Measurements from ENCODE around the gene TMEM9. TPM values are rescaled to one million over a fixed set of nuclear protein-coding genes. Genes with fewer than 3 reads are reported as not detected.

TMEM9 gene
- total RNA-seq, 4 donors from 2014 or later = 51.7 to 61.5 (median 56.7) TPM

- no peak overlapping the region for H3K27ac ChIP-seq
- H3K4me1 ChIP-seq = no peaks in the 10 kb centered on the region
- H3K4me3 ChIP-seq = no peak overlapping the region
- TF ChIP-seq EP300 (IDR thresholded peaks at IDR 0.05) (no peak), POLR2AphosphoS5 (IDR thresholded peaks at IDR 0.05) (no peak), POLR2A (IDR thresholded peaks at IDR 0.05) (no peak)
- TF ChIP-seq, protein P1, sequence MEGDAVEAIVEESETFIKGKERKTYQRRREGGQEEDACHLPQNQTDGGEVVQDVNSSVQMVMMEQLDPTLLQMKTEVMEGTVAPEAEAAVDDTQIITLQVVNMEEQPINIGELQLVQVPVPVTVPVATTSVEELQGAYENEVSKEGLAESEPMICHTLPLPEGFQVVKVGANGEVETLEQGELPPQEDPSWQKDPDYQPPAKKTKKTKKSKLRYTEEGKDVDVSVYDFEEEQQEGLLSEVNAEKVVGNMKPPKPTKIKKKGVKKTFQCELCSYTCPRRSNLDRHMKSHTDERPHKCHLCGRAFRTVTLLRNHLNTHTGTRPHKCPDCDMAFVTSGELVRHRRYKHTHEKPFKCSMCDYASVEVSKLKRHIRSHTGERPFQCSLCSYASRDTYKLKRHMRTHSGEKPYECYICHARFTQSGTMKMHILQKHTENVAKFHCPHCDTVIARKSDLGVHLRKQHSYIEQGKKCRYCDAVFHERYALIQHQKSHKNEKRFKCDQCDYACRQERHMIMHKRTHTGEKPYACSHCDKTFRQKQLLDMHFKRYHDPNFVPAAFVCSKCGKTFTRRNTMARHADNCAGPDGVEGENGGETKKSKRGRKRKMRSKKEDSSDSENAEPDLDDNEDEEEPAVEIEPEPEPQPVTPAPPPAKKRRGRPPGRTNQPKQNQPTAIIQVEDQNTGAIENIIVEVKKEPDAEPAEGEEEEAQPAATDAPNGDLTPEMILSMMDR (IDR thresholded peaks at IDR 0.05) = no peak
- H3K9me3 ChIP-seq = no peaks in the 10 kb centered on the region
- no peaks in the 10 kb centered on the region for H3K36me3 ChIP-seq
- no peak for ATAC-seq
- no peaks in the 10 kb centered on the region for H3K27me3 ChIP-seq
- 80 to 100% methylated on average over 1 of the region's 1 CpG for WGBS, 2 donors (ENCODE audit: low coverage in 1 of 2)
Observed at GRCh38 chr1:201181323-201181722, 27.0 kb upstream of the TMEM9 start.

DNA sequence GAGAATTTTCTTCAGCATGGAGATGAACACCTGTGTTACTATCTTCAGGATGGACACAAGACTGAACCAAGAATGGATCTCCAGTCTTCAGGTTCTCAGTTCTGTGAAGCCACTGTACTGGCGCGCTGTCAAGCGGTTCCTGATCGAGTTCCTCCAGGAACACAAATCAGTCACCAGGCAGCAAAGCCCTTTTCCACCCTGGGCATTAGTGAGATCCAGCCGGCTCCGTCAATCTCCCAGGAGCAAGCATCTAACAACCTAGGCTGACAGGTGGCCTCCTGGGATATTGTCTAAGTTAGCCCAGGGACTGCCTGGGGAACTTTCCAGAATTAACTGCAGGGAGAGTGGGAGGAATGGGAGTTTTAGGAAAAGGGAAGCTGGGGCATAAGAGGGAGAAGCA is 26.6 kb upstream of the TMEM9 start:
- Histone ChIP-seq H3K27me3 (no peaks in the 10 kb centered on the region), H3K27ac (no peak overlapping the region), H3K4me3 (no peak overlapping the region), H3K4me1 (no peaks in the 10 kb centered on the region), H3K36me3 (no peaks in the 10 kb centered on the region), H3K9me3 (no peaks in the 10 kb centered on the region)
- TF ChIP-seq, protein P1 (IDR thresholded peaks at IDR 0.05) = no peak
- TF ChIP-seq POLR2A (IDR thresholded peaks at IDR 0.05) (no peak), EP300 (IDR thresholded peaks at IDR 0.05) (no peak), POLR2AphosphoS5 (IDR thresholded peaks at IDR 0.05) (no peak)
- WGBS, 2 donors (ENCODE audit: low coverage in 1 of 2) = 60% methylated on average over 1 of the region's 6 CpGs; no CpG with 5 or more reads in 1 of the 2 donors
- ATAC-seq = no peak

DNA sequence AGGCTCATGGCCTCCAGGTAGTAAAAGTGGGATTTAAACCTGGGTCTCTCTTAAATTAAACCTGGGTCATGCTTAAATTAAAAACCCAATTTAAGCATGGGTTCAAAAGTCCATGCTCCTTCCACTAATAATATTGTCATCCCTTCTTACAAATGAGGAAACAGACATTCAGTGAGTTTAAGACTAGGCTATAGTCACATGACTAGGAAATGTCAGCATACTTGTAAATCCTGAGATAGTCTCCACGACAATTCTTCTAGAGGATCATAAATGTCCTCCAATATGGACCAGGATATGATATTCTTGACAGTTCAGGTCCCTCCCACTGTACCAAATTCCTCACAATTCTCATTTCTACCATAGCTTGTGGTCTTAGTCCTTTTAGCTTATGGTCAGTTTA is 25.9 kb upstream of the TMEM9 start:
- TF ChIP-seq EP300 (IDR thresholded peaks at IDR 0.05) (no peak), POLR2A (IDR thresholded peaks at IDR 0.05) (no peak), POLR2AphosphoS5 (IDR thresholded peaks at IDR 0.05) (no peak)
- TF ChIP-seq, protein P1 (IDR thresholded peaks at IDR 0.05) = no peak
- Histone ChIP-seq H3K27me3 (no peaks in the 10 kb centered on the region), H3K27ac (no peak overlapping the region), H3K36me3 (no peaks in the 10 kb centered on the region), H3K9me3 (no peaks in the 10 kb centered on the region), H3K4me1 (no peaks in the 10 kb centered on the region), H3K4me3 (no peak overlapping the region)
- ATAC-seq = no peak
- WGBS, 2 donors (ENCODE audit: low coverage in 1 of 2) = 60 to 67% methylated on average over 1 of the region's 1 CpG

DNA sequence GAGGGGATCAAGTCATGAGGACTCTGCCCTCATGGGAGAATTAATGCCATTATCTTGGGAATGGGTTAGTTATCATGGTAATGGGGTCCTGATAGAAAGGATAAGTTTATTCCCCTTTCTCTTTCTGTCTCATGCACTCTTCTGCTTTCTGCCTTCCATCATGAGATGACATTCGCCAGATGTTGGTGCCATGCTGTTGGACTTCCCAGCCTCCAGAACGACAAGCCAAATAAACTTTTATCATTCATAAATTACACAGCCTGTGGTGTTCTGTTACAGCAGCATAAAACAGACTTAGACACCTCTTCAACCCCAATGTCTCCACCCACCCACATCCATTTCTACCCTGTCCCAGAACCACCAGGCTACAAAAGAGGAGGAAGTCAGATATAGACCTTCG is 24.4 kb upstream of the TMEM9 start:
- TF ChIP-seq POLR2AphosphoS5 (IDR thresholded peaks at IDR 0.05) = no peak
- no peak for TF ChIP-seq EP300 (IDR thresholded peaks at IDR 0.05)
- no peak for TF ChIP-seq POLR2A (IDR thresholded peaks at IDR 0.05)
- TF ChIP-seq, protein P1 (IDR thresholded peaks at IDR 0.05) = no peak
- no peaks in the 10 kb centered on the region for H3K27me3 ChIP-seq
- no peaks in the 10 kb centered on the region for H3K4me1 ChIP-seq
- ATAC-seq = no peak
- H3K4me3 ChIP-seq = no peak overlapping the region
- WGBS, 2 donors (ENCODE audit: low coverage in 1 of 2) = 0 to 57% methylated on average over 1 to 3 of the region's 3 CpGs
- no peaks in the 10 kb centered on the region for H3K9me3 ChIP-seq
- no peaks in the 10 kb centered on the region for H3K36me3 ChIP-seq
- H3K27ac ChIP-seq = no peak overlapping the region

DNA sequence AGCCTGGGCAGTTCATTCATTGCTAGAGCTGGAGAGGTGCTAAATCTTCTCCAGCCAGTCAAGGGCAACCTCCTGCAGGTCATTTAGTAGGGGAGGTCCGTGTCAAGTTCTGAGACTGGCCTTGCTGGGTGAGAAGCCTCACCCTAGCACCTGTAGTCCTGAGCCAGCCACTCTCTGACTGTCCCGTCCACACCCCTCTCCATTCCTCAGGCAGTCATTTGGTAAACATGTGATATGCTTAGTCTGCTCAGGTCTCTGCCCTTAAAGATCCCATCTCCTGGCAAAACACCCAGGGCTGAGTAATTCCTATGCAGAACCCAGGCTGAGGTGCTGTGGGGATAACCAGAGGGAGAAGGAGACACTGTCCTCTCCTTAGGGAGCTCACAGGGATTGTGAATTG is 22.7 kb upstream of the TMEM9 start:
- WGBS, 2 donors (ENCODE audit: low coverage in 1 of 2) = 50 to 54% methylated on average over 1 to 2 of the region's 2 CpGs
- TF ChIP-seq, protein P1 (IDR thresholded peaks at IDR 0.05) = no peak
- TF ChIP-seq POLR2A (IDR thresholded peaks at IDR 0.05) (no peak), POLR2AphosphoS5 (IDR thresholded peaks at IDR 0.05) (no peak), EP300 (IDR thresholded peaks at IDR 0.05) (no peak)

More for the DNA sequence above, 22.7 kb upstream of the TMEM9 start:
- Histone ChIP-seq H3K4me3 (no peak overlapping the region), H3K4me1 (no peaks in the 10 kb centered on the region), H3K27ac (no peak overlapping the region), H3K27me3 (no peaks in the 10 kb centered on the region), H3K36me3 (no peaks in the 10 kb centered on the region), H3K9me3 (no peaks in the 10 kb centered on the region)
- no peak for ATAC-seq
